Astrocyte of the spinal cord (primary cell): ENCODE measurements around the gene EIF4E2.

Experiments used
- DNase-seq: peaks from one replicate; pipeline ENCODE4 v3.0.0; 2011; ENCODE audit warnings: low read depth, low spot score
- H3K4me3 ChIP-seq: 2 replicates; pipeline ENCODE4 v1.5.1; 2011; ENCODE audit warnings: low read depth, mild to moderate bottlenecking, low read length, moderate library complexity
- in situ Hi-C: cut with HindIII; loops from 2 replicates; pipeline ENCODE4 v1.10.0; 2017; ENCODE audit warnings: low sequenced_read_pairs
- TF ChIP-seq, protein P1 (sequence below): IDR thresholded peaks from 2 replicates; pipeline ENCODE4 v1.5.1; 2012; ENCODE audit warnings: low read depth, mild to moderate bottlenecking, low read length, inconsistent platforms

Gene EIF4E2

DNA sequence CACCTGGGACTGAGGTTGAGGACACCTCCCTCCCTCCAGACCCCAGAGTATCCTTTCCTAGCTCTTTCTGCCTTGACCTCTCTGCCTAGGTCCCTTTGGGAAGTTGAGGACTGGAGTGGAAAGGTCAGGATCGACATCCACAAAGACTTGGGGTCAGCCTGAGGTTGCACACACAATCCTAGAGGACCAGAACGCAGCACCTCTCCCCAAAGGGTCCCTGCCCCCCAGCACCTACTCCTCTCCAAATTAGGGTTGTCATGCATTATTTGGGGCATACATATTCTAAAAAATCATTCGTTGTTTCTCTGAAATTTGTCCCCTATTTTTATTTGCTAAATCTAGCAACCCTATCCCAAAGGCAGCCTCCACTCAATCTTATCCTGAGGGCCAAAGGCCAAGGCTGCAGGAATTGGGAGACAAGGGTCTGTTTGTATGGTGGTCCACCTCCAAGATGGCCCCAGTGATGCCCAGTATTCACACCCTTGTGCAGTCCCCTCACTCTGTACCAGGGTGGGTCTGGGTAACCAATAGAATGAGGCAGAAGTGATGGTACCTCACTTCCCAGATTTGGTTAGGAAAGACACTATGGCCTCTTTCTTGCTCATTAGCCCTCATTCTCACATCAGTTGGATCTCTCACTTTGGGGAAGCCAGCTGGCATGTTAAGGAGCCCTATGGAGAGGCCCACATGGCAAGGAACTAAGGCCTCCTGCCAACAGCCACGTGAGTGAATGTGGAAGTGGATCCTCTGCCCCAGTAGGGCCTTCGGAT, 14.5 kb upstream of the EIF4E2 start:
- H3K4me3 ChIP-seq, result no peak overlapping the region
- no peak for DNase-seq
- TF ChIP-seq, protein P1, sequence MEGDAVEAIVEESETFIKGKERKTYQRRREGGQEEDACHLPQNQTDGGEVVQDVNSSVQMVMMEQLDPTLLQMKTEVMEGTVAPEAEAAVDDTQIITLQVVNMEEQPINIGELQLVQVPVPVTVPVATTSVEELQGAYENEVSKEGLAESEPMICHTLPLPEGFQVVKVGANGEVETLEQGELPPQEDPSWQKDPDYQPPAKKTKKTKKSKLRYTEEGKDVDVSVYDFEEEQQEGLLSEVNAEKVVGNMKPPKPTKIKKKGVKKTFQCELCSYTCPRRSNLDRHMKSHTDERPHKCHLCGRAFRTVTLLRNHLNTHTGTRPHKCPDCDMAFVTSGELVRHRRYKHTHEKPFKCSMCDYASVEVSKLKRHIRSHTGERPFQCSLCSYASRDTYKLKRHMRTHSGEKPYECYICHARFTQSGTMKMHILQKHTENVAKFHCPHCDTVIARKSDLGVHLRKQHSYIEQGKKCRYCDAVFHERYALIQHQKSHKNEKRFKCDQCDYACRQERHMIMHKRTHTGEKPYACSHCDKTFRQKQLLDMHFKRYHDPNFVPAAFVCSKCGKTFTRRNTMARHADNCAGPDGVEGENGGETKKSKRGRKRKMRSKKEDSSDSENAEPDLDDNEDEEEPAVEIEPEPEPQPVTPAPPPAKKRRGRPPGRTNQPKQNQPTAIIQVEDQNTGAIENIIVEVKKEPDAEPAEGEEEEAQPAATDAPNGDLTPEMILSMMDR, result no peak
- in situ Hi-C loops, result no loop called here

DNA sequence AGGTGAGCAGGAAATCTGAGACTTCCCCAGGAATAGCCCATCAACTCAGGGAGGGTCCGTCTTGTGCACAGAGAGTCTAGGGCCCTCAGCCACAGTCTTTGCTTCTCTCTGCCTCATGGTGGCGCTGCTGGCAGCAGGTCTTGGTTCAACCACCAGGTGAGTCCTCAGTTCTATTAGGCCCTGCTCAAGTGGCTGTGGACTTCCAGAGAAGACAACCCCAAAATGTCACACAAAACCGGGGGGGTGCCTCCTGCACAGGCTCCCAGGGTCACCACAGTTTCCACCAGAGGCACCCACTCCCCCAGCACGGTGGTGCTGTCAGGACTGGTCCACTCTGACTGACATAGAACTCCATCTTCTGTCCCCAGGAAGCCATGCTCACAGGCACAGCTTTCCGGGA, 13.4 kb upstream of the EIF4E2 start:
- in situ Hi-C loops, result no loop called here

DNA sequence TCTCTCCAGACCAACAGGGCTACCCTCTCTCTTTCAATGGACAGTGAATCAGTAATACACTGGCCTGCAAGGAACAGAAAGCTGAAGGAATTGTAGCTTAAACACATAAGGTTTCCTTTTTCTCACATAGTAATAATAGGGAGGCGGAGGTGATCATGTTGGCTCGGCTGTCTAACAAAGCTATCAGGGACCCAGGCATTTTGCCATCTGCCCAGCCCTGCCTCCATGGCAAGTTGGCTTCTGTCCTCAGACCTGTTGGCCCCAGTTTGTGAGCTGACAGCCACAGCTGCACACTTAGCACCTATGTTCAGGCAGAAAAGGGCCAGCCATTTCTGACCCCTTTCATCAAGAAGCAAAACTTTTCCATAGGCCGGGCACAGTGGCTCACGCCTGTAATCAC, 13.0 kb upstream of the EIF4E2 start:
- TF ChIP-seq, protein P1, result no peak
- H3K4me3 ChIP-seq, result no peak overlapping the region
- no peak for DNase-seq
- in situ Hi-C loops, result no loop called here

More for the DNA sequence above, 13.4 kb upstream of the EIF4E2 start:
- H3K4me3 ChIP-seq, result no peak overlapping the region
- no peak for DNase-seq
- TF ChIP-seq, protein P1, result peak; percentile 36

DNA sequence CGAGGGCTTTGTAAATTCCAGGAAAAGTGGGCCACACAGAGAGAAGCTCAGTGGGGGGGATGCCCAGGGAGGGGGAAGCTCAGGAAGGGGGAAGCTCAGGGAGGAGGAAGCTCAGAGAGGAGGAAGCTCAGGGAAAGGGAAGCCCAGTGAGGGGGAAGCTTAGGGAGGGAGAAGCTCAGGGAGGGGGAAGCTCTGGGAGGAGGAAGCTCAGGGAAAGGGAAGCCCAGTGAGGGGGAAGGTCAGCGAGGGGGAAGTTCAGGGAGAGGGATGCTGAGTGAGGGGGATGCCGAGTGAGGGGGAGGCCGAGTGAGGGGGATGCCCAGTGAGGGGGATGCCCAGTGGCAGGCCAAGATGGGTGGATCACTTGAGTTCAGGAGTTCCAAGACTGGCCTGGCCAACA, 11.8 kb upstream of the EIF4E2 start:
- DNase-seq, result no peak
- TF ChIP-seq, protein P1, result no peak
- no peak overlapping the region for H3K4me3 ChIP-seq
- in situ Hi-C loops, result no loop called here

DNA sequence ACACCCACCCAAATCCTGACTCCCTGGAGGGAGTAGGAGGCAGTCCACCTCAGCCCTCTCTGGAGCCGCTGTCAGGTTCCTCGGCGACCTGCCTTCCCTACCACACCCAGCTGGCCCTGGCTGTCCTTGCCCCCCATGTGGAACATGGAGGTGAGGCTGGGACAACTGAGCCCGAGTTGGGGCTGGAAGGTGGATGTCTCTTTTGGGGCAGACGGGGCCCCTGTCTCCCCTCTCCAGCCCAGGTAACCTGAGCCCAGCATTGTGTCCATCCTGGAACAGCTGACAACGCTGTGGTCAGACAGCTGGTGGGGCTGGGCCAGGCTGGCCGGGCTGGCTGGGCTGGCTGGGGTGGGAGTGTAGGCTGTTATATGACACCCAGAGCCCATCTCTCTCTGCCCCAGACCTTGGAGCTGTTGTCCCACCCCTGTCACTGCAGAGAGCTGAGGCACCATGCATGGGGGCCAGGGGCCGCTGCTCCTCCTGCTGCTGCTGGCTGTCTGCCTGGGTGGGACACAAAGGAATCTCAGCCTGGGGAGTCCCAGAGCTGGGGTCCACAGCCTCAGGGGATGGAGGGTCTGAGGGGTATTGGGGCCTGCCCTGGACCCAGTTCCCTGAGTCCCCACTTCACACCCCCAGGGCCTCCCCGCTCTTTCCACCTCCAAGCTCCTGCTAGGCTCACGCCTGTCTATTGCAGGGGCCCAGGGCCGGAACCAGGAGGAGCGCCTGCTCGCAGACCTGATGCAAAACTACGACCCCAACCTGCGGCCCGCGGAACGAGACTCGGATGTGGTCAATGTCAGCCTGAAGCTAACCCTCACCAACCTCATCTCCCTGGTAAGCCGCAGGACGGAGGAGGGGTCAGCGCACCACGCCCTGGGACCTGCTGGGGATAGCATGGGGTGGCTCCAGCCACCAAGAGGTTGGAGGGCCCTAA, 10.9 kb upstream of the EIF4E2 start, which contains the start of gene CHRNG:
CHRNG (plus strand) TSS at position 395 of the 934 bp plus-strand sequence; CDS start at position 451, 56 bp downstream.
- in situ Hi-C loops, result no loop called here
- H3K4me3 ChIP-seq, result no peak within 1 kb of the TSS
- TF ChIP-seq, protein P1, result no peak
- DNase-seq, result no peak

DNA sequence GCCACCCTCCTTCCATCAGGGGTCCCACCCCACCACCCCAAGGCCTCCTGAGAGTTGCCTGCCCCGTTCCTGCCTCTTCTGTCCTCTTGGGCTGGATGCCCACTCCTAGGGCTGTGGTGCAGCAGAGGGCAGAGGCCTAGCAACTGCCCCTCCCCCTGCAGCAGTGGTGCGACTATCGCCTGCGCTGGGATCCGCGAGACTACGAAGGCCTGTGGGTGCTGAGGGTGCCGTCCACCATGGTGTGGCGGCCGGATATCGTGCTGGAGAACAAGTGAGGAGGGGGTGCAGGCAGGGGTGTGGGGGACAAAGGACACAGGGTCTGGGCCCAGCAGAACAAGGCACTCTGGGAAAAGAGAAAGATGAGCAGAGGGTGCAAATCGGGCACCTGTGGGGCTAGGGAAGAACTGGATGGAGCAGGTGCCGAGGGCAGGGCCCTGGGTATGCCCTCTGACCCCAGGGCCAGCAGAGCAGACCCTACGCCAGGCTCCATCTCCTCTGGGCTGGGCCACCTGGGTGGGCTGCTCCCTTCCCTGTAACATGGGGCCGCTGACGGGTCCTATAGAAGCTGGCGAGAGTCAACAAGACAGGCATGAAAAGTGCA, 9.9 kb upstream of the EIF4E2 start:
- in situ Hi-C loops, result no loop called here
- H3K4me3 ChIP-seq, result no peak overlapping the region
- no peak for DNase-seq
- TF ChIP-seq, protein P1, result no peak
